Activated B cell treated with CpG ODN at 0.5 μM for 24 hours (primary cell): ENCODE results near the gene SFXN5. TPM values are rescaled to one million over a fixed set of nuclear protein-coding genes. Genes with fewer than 3 reads are reported as not detected.

ENCODE experiments used
- ATAC-seq: fragments of 200-7000 bp; cut with Tn5 transposase; one replicate; pipeline ENCODE4 v1.10.0; 2021; ENCODE audit warnings: low read depth, mild to moderate bottlenecking, moderate library complexity
- CTCF ChIA-PET: fragments of 350-600 bp; sonication (Branson Sonifier 250); formaldehyde crosslinking; loops from one replicate; lab custom pipeline; 2021; ENCODE audit warnings: antibody characterized with exemption; lab: Charles Lee
- POLR2A ChIA-PET: fragments of 350-600 bp; sonication (Branson Sonifier 250); formaldehyde crosslinking; loops from one replicate; lab custom pipeline; 2021; ENCODE audit warnings: antibody characterized with exemption; lab: Charles Lee
- DNase-seq: peaks from one replicate; pipeline ENCODE4 v3.0.0; 2022
- H3K27ac Mint-ChIP-seq: one replicate; pipeline ENCODE4 v1.8.0; 2020; ENCODE audit warnings: mixed read lengths
- H3K27me3 Mint-ChIP-seq: one replicate; pipeline ENCODE4 v1.8.0; 2021; ENCODE audit warnings: mixed read lengths
- H3K36me3 Mint-ChIP-seq: one replicate; pipeline ENCODE4 v1.8.0; 2021; ENCODE audit warnings: low read depth, mixed read lengths
- H3K4me1 Mint-ChIP-seq: one replicate; pipeline ENCODE4 v1.8.0; 2021; ENCODE audit warnings: mixed read lengths
- H3K4me3 Mint-ChIP-seq: one replicate; pipeline ENCODE4 v1.8.0; 2020; ENCODE audit warnings: mild to moderate bottlenecking, mixed read lengths
- H3K9me3 Mint-ChIP-seq: one replicate; pipeline ENCODE4 v1.8.0; 2020; ENCODE audit warnings: mixed read lengths
- intact Hi-C: fragments of 100-400 bp; cut with micrococcal nuclease; formaldehyde crosslinking; loops from one replicate; pipeline ENCODE4 v1.15.1; 2024
- total RNA-seq: library from RNA; stranded (reverse); gene quantifications from 2 replicates; pipeline ENCODE4 v1.2.3, GENCODE V29; 2022
- TF ChIP-seq, protein P1 (sequence below): fragments of 200-600 bp; IDR thresholded peaks from one replicate; pipeline ENCODE4 v1.8.0; 2022; ENCODE audit warnings: antibody characterized with exemption, mild to moderate bottlenecking

SFXN5 gene
- total RNA-seq, 1 donor from 2014 or later, result 13.9 TPM

- ChIA-PET POLR2A (no interaction called here), CTCF (no interaction called here)
- Mint-ChIP-seq H3K4me1 (no peaks in the 10 kb centered on the region), H3K27me3 (peaks cover 20% of the 10 kb centered on the region), H3K9me3 (no peaks in the 10 kb centered on the region), H3K27ac (no peak overlapping the region), H3K4me3 (no peak overlapping the region), H3K36me3 (no peaks in the 10 kb centered on the region)
- TF ChIP-seq, protein P1, sequence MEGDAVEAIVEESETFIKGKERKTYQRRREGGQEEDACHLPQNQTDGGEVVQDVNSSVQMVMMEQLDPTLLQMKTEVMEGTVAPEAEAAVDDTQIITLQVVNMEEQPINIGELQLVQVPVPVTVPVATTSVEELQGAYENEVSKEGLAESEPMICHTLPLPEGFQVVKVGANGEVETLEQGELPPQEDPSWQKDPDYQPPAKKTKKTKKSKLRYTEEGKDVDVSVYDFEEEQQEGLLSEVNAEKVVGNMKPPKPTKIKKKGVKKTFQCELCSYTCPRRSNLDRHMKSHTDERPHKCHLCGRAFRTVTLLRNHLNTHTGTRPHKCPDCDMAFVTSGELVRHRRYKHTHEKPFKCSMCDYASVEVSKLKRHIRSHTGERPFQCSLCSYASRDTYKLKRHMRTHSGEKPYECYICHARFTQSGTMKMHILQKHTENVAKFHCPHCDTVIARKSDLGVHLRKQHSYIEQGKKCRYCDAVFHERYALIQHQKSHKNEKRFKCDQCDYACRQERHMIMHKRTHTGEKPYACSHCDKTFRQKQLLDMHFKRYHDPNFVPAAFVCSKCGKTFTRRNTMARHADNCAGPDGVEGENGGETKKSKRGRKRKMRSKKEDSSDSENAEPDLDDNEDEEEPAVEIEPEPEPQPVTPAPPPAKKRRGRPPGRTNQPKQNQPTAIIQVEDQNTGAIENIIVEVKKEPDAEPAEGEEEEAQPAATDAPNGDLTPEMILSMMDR, result no peak
- intact Hi-C loops, result loop anchor here (2.0 kb wide), 1 partner anchor 42 kb away; no protein-coding TSS in a partner anchor
- no peak for DNase-seq
- ATAC-seq, result no peak
Measured at GRCh38 chr2:72934683-72935610, 136.6 kb downstream of the SFXN5 start.

GRCh38 chr2:72933646-72934151 is 137.8 kb downstream of the SFXN5 start:
- CTCF ChIA-PET, result no interaction called here
- intact Hi-C loops, result loop anchor here (2.0 kb wide), 1 partner anchor 41 kb away; no protein-coding TSS in a partner anchor

DNA sequence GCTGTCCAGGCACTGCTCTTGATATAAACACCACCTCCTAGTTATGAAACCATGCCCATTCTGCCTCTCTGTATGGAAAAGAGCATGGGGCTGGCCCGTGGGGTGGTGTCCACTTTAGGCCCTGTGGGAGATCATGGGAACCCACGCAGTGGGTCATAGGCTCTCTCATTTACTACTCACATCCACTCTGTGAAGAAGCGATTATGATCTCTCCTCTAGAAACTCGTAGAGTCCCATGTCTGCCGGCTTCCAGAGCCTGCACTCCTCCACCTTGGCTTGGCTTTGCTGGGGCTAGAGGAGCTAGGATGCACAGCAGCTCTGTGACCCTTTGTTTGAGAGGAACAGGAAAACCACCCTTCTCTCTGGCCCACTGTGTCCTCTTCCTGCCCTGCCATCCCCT is 138.3 kb downstream of the SFXN5 start:
- TF ChIP-seq, protein P1, result no peak
- intact Hi-C loops, result no loop called here
- no peak for ATAC-seq
- Mint-ChIP-seq H3K27me3 (peaks cover 20% of the 10 kb centered on the region), H3K36me3 (no peaks in the 10 kb centered on the region), H3K4me1 (no peaks in the 10 kb centered on the region), H3K4me3 (no peak overlapping the region), H3K27ac (no peak overlapping the region), H3K9me3 (no peaks in the 10 kb centered on the region)
- CTCF ChIA-PET, result no interaction called here
- POLR2A ChIA-PET, result interaction anchor here (0.7 kb wide), 1 partner anchor 1171 kb away, joined by 3 read pairs; no protein-coding TSS in a partner anchor
- no peak for DNase-seq

More at GRCh38 chr2:72933646-72934151, 137.8 kb downstream of the SFXN5 start:
- H3K27ac Mint-ChIP-seq, result no peak overlapping the region
- H3K27me3 Mint-ChIP-seq, result peaks cover 20% of the 10 kb centered on the region
- ATAC-seq, result no peak
- no peaks in the 10 kb centered on the region for H3K9me3 Mint-ChIP-seq
- H3K36me3 Mint-ChIP-seq, result no peaks in the 10 kb centered on the region
- no peak overlapping the region for H3K4me3 Mint-ChIP-seq
- H3K4me1 Mint-ChIP-seq, result no peaks in the 10 kb centered on the region
- TF ChIP-seq, protein P1, result no peak
- no peak for DNase-seq
- POLR2A ChIA-PET, result interaction anchor here (0.7 kb wide), 1 partner anchor 1171 kb away, joined by 3 read pairs; no protein-coding TSS in a partner anchor

DNA sequence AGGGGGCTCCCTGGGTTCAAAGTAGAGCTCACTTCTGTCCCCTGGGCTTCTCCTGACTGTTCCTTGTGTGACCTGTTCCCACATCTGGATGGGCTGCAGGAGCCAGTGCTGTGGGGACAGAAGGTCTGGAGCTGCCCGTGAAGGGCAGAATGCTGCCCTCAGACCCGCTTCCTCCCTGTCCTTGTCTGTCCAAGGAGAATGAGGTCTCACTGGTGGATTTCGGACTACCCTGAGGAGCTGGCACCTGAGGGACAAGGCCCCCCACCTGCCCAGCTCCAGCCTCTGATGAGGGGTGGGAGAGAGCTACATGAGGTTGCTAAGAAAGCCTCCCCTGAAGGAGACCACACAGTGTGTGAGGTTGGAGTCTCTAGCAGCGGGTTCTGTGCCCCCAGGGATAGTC is 138.7 kb downstream of the SFXN5 start:
- POLR2A ChIA-PET, result no interaction called here
- no peaks in the 10 kb centered on the region for H3K4me1 Mint-ChIP-seq
- no peak for ATAC-seq
- H3K4me3 Mint-ChIP-seq, result no peak overlapping the region
- H3K27me3 Mint-ChIP-seq, result peaks cover 20% of the 10 kb centered on the region
- intact Hi-C loops, result no loop called here
- TF ChIP-seq, protein P1, result no peak
- CTCF ChIA-PET, result no interaction called here
- H3K36me3 Mint-ChIP-seq, result no peaks in the 10 kb centered on the region
- H3K27ac Mint-ChIP-seq, result no peak overlapping the region
- H3K9me3 Mint-ChIP-seq, result no peaks in the 10 kb centered on the region
- DNase-seq, result no peak
